Measurements from ENCODE around the gene BMPR1B.
"Not testable (repeated sequence)": the region's sequence is repeated elsewhere in the genome, so short reads cannot be mapped to it uniquely, and the experiment has no call there.

The BMPR1B gene

DNA sequence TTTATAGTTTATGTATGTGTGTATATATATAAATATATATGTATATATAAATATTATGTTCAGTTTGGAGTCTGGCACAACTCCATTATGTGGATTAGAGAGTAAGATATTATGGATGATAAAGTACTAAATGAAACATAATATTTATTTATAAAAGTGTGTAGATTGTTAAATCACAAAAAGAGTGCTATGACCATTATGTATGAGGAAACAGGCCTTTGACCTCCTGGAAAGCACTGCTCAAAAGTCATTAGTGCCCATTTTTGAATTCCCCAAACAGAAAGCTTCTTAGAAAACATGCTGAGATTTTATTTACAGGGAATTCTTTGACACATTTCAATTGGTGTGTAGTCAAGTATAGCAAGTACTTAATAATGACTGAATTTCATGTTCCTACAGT, 399.8 kb downstream of the BMPR1B start:
- no peak for FAIRE-seq

DNA sequence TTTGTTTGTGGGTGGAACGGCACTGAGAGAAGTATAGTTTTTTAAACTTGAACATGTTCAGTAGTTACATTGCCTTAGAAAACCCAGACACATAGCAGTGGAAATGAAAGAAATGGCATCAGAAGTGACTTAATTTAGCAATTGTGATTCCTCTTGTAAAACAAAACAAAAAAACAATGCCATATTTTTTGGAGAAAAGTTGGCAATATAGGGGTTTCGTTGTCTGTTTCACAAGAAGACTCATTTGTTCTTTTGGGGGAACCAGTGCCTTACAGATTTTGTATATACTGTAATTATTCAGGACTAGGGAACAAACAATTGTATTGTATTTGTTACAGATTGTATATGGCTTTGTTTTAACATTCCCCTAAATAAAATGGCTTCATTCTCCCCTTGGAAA, 400.3 kb downstream of the BMPR1B start:
- FAIRE-seq: no peak

DNA sequence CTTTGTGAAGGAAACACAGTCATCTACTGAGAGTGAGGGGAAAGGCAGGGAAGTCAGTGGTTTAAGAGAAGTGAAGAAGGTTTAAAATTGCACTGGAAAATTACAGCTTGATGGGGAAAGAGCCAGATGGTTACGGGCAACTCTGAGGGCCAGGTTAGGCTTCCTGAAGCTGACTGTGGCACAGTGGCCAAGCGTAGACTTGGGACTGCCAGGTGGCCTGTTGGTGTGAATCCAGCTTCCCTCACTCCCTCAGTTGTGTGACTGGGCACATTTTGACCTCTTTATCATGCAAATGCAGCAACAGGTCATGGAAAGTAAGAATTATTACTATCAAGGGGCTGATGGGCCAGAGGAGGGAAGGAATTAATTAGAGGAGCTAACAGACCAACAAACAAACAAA, 400.9 kb downstream of the BMPR1B start:
- FAIRE-seq: no peak

DNA sequence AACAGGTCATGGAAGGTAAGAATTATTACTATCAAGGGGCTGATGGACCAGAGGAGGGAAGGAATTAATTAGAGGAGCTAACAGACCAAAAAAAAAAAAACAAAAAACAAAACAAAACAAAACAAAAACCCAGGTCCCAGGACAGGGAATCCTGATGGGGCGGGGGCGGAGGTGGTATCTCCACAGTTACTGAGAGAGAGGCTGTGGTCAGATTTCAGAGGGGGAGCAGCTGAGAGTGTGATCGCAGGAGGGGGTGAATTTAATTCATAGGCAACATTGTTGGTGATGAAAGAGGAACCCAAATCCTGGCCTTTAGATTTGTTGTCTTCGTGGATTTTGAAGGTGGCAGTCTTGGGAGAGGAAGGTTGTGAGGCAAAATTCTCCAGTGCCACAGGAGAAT, 401.6 kb downstream of the BMPR1B start:
- FAIRE-seq: no peak

DNA sequence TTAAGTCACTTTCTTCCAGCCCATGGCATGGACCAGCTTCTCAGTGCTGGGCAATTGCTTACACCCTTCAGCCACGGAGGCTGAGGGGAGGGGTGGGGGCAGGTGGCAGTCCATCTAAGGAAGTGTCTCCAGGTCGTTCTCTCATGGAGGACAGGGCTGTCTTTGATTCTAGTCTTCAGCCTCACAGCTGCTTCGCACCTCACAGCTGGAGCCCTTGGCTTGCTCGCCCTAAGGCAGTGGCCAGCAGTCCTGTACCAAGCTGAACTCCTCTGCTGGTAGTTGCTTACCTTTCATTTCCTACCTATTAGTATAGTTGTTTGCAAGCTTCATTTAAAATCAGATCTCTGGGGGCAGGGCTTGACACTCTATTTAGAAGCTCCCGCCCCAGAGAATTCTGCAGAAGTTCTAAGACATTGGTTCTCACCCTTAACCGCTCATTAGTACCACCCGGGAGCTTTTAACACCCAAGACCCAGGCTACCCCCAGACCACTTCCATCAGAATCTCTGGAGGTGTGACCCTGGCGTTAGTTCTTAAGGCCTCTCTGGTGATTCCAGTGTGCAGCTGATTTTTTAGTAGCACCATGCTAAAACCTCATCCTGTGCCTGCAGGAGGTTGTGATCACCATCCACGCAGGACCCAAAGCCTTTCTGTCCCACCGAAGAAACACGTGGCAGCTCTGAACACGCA, 404.2 kb downstream of the BMPR1B start:
- no peak for FAIRE-seq

DNA sequence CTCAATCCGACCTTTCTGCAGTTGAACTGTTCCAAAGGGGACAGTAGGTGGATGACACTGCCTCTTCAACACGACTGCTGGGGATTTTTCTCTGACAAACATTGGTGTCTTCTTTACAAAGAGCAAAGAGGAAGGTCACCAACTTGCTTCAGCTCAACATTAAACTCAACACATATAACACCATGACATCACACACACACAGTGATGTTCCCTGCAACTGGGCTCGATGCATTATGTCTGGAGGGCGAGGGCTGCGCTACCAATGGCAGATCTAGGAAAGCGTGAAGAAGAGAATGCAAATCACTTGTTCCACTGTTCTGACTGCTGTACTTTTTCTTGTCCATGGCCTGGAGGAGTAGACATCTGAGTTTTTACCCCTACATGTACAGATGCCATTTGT, 405.1 kb downstream of the BMPR1B start:
- no peak for FAIRE-seq

DNA sequence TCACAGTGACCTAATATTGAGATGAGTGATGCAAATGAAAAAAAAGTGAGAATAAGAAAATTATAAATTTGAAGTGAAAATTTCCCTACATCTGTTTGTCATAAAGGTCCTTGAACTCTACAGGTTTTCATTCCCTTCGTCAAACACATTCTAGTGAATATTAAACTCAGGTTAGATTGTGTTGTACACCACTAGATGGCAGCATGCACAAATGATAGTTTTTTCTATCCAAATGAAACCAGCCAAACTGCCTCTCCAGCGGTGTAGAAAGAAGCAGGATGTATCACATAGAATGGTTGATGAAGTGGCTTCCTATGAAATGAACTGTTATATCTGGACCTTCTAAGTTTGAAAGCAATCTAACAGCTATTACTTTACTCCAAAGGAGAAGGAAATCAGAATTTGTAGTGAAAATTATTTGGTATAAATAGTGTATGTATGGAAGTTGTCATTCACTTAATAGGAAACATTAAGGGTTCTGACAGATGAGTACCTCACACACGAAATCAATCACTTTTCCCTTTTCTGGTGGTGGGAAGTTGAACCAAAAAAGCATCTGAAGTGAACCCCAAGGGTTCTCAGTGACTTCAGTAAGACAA, 408.3 kb downstream of the BMPR1B start:
- peak; percentile 89 for FAIRE-seq

DNA sequence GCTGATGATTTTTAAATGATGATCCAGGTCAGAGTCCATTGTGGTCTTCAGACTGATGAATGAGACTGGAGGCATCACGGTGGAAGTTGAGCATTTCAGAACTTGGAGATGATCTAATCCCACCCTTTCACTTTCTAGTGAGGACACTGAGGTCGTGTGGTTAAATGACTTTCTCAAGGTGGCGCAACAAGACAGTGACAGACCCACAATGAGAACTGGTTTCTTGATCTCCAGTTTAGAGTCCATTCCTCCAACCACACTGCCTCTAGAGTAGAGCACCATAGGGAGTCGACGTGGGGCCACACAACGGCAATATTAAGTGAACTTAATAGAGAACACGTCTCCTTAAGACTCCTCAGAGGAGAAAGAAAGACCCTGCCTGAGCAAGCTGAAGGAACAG, 410.1 kb downstream of the BMPR1B start:
- FAIRE-seq: no peak

DNA sequence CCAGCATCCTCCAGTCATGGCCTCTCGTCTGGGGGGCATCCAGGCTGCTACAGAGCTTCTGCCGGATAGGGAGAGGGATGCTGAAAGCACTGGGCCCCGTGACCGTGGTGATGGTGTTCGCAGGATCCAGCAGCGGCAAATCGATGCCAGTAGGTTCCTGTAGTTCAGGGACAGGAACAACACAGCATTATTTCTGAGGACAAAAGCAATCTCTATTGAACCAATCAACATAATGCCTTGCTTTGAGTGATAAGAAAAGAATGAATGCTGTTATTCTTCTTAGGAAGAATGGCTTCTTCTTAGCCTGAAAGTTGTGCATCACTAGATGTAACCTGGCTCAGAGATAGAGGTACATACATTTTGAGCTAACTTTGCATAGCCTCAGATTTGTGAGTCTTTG, 412.4 kb downstream of the BMPR1B start:
- no peak for FAIRE-seq

DNA sequence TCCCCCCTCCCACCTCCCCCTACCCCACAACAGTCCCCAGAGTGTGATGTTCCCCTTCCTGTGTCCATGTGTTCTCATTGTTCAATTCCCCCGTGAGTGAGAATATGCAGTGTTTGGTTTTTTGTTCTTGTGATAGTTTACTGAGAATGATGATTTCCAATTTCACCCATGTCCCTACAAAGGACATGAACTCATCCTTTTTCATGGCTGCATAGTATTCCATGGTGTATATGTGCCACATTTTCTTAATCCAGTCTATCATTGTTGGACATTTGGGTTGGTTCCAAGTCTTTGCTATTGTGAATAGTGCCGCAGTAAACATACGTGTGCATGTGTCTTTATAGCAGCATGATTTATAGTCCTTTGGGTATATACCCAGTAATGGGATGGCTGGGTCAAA, 413.6 kb downstream of the BMPR1B start:
- FAIRE-seq: not testable (repeated sequence)

DNA sequence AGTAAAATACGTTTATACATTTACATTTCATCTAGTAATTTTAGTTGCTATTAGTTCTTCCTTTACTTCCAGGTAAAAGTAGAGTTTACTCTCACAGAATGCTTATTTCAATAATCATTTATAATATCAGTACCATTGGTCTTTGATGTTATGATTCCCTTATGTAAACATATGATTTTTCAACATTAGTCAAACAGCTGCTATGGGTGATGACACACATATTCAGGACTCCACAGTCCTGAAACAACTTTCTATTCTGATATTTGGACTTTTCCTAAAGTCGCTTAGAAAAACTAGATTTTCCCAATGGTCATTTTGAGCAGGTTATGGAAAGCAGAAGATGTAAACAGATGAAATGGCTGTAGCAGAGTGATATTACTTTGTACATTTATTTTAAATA, 421.2 kb downstream of the BMPR1B start:
- FAIRE-seq: no peak

DNA sequence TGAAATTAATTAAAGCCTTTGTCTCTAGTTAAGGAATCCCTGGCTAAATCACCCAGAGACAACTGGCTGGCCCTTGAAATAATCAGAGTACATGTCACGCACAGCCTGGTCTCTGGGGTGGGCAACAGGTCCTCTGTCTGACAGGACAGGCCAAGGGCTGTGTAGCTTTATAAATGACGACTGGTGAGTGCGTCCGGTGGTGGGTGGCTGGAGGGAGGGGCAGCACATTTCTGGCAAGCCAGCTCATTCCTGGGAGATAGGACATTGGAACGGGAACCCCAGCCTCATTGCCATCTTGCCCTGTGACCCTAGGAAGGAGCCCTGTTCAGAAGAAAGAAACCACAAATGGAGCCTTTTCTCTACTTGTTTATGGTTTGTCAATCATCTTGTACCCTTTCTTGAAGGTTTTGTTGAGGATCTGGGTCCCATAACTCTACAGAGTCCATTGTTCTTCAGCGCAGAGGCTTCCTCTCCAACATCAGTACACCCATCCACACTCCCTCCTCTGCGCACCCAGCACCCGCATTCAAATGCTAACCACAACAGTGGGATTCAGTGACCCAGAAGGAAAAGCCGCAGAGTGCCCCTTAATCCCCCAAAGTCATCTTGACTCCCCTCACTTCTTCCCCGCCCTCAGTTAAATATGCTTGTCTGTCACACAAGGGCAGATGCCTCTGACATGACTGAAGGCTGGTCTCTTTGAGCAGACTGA, 422.9 kb downstream of the BMPR1B start:
- FAIRE-seq: no peak

DNA sequence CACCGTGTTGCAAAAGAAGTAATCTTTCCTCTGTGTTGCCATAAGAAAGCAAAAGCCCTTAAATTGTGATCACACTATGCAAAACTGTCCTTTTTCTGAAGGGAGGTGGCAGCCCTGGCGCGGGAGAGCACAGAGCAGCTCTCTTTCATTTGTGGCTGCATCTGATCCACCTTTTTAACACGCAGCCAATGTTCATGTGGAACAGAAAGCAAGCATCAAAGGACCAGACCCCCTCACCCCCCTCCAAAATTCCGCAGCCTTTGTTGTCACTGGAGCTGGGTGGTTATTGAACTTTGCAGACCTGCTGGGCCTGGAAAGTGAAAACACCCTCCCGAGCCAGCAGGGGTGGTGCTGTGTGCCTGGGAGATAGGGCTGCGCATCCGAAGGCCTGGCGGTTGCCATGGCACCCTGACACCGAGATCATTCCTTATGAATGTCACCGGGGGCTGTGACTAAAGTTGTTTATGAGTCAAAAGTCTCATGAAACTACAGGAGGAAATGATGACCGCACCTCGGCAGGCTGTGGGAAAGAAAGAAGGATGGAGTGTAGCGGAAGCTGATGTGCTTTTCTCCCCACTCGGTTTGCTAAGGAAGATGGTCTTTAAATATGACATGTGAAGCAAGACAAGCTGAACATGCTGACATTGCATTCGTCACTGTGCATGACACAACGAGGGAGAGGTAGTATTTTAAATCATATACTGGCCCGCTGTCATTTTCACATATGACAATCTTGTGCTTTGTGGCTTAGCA, 423.7 kb downstream of the BMPR1B start:
- no peak for FAIRE-seq

DNA sequence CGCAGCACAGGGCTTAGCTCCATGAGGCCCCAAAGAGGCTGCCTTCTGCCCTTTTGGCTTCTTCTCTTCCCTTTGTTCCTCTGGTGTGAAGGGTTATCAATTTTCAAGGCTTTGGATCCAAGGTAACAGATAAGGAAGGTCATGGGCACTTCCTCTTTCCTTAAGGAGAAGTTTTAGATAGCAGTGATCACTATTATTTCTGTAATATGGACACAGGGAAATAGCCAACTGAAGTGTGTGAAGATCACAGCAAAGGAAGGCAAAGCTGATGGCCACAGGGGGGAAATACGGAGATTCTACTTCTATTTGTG, 424.2 kb downstream of the BMPR1B start:
- no peak for FAIRE-seq

DNA sequence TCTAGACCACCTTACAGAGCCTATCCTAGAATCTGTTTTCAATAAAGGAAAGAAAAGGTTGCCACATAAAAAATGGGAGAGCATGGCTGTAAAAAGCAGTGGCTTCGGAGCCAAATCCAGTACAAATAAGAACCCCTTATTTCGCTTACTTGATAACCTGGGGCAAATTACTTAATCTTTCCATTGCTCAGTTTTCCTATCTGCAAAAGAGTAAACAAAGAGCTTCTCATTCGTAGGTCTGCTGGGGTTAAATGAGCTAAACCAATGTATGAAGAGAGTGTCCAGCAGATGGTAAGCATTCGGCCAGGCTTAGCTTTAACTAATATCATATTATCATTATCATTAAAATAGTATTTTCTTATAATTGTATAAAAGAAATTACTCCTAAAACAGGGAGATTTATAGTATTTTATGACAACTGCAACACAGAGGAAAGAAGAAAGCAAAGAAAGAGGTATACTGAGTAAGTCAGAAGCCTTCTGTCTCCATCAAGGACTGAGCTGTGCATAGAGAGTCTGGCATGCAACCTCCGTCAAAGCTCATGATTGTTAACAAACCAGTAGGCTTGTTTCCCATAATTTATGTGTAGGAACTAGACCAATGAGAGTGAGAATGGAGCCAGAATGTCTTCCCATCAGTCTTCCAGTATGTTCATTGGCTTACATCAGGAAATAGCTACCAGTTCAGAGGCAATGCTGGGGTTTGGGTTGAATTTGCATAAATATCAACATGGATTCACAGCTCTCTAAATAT, 426.1 kb downstream of the BMPR1B start:
- FAIRE-seq: no peak

DNA sequence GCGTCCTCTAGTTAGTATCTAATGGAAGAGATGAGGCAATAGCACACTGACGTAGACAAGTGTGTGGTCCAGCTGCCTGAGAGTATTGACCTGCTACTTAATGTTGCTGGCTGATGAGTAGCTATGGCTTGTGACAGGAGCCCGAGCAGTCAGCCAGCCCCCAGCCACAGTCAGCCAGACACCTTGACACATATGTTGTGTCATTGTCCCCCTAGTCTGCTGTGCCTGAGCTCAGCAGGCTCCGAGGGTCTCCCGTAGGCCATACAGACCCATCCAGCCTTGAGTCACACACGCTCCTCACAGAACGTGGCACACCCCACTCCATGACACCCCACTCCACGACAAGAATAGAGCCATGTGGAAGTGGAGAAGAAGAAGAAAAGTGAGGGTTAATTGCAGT, 428.9 kb downstream of the BMPR1B start:
- FAIRE-seq: no peak

DNA sequence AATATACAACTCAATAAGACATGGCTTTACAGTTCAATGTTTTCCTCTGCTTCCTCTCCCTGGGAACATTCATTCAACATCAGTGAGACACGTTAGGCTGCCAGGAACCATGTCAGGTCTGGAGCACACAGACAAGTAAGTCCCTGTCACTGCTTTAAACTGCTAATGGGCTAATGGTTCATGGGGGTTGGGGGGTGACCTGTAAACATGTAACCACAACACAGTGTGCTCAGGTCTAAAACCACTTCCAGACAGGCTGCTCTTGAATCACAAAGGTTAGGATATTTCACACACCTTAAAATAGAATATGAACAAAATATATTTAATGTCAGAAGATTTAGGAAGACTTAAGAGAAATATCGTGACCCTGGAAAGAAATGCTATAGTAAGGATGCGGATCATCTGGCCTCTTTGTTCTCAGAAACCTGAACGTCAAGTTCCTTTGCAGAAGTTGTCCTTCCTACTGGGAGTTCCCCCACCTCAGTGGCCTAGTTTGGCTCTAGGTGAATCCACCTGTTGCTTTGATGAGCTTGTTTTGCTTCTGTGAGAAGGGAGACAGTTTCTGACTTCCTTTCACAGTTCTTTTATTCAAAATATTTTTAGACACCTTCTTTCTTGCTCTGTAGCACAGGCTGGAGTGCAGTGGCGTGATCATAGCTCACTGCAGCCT, 431.1 kb downstream of the BMPR1B start:
- no peak for FAIRE-seq

DNA sequence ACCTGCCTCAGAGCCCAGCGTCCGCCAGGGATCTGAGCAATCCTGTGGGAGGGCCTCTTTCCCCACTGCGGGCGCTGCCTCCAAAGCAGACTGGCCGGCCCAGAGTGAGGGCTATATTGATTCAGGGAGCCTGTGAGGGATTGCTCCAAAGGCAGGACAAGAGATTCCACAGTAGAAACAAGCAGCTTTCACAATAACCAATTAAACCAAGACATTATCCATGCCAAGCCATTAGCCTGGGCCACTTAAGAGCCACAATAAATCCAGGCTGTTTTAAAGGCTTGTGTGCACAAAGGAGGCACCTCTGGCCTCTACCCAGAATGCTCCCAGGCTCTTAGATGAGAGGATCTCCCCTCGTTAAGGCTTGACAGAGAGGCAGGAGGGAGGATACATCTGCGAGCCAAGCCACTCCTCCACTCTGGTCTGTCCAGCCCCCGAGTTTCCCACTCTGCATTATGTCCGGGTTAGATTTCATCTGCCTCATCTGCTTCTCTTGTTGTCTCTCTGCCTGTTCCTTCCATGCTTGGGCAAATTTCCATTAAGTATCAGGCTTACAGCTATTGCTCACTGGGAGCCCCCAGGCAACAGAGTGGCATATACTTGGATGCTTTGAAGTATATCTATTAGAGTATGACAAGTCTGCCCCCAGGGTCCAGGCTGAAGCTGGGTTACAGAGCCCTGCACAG, 433.1 kb downstream of the BMPR1B start:
- no peak for FAIRE-seq

DNA sequence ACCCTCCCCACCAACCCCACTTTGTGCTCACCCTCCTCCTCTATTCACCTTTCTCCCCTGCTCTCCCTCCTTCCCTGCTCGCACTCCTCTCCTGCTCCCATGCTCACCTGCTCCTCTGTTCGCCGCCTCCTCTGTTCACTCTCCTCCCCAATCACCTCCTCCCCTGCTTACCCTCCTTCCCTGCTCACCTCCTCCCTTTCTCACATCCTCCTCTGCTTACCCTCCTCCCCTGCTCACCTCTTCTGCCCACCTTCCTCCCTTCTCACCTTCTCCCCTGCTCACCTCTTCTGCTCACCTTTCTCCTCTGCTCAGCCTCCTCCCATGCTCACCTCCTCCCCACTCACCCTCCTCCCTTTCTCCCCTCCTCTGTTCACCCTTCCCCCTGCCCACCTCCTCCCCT, 433.8 kb downstream of the BMPR1B start:
- no peak for FAIRE-seq

DNA sequence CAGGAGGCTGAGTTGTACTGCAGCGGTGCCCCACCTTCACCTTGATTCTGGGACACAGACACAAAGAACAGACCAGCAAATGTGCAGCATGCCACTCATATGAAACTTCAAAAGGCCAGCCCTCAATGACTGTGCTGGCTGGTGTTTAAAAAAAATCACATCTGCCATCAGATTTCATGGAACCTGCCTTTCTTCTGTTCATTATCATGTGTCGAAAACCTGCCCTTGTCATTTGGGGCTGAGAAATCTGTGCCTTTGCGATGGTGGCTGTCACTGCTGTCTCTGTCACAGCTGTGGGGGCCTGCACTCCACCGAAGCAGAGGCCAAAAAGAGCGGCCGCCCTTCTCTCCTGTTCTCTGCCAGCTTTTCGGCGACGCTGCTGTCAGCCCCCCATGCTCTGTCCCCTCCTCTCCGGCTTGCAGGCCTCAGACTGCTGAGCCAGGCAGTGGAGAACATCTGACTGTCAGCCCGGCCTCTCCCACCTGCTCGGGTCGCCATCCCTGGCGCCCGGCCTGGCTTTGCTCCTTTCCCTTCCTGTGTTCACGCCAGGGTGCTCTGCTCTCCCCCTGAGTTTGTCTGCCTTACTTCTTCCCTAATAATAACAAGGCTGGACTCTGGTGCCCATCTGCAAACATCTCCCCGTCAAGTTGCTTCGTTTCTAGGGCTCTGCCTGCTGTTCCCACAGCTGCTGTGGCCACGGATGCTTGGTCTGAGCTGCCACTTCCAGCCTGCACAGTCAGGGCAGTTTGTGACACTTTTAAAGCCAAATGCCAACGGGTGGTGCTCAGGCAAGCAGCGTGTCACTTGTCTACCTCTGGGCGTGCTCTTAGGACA, 435.9 kb downstream of the BMPR1B start:
- FAIRE-seq: no peak

DNA sequence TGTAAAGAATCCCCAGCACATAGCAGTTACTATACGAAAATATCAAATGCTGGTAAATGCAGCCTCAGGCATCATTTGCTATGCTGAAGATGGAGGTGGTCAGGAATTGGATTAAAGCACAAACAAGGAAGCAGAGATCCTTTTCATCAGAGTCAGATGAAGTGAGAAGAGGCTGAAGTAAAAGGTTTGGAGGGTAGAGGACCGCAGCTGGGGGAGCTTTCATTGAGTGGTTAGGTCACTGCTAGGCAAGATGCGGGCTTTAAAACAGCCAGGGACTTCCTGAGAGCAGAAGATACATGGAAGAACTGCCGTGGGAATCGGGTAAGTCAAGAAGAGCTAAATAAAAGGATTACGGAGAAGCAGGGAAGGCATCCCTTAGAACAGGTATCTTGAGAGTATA, 439.6 kb downstream of the BMPR1B start:
- FAIRE-seq: no peak
